Lower leg skin (tissue), 3 donors: ENCODE measurements around the gene IQCH.

ENCODE experiments used
- CTCF ChIP-seq, 3 donors: fragments of 450-650 bp; IDR thresholded peaks; one replicate each; pipeline ENCODE4 v1.5.1; 2016; ENCODE audit warnings: antibody characterized with exemption in 3 of 3, mild to moderate bottlenecking in 3 of 3, moderate library complexity in 2 of 3
- POLR2A ChIP-seq, 2 donors: fragments of 450-650 bp; IDR thresholded peaks; one replicate each; pipeline ENCODE4 v1.6.1; 2016 to 2017; ENCODE audit warnings: antibody characterized with exemption in 2 of 2, mild to moderate bottlenecking in 1 of 2, moderate library complexity in 1 of 2

GRCh38 chr15:67504056-67504455, 249.5 kb downstream of the IQCH start:
- TF ChIP-seq CTCF (IDR thresholded peaks at IDR 0.05) (no peak), POLR2A (IDR thresholded peaks at IDR 0.05) (no peak)
